HUES48 (cell line): Measurements from ENCODE around the gene ALDH9A1.
"Not testable (repeated sequence)": the region's sequence is repeated elsewhere in the genome, so short reads cannot be mapped to it uniquely, and the experiment has no call there.

Experiments
- H3K27ac ChIP-seq: one replicate; pipeline ENCODE4 v1.7.0; 2013; ENCODE audit warnings: low read depth, low read length, inconsistent platforms
- H3K27me3 ChIP-seq: 2 replicates; pipeline ENCODE4 v1.6.1; 2013; ENCODE audit warnings: mild to moderate bottlenecking, low read length; ENCODE audit not compliant: control insufficient read depth, insufficient read depth
- H3K36me3 ChIP-seq: 2 replicates; pipeline ENCODE4 v1.6.1; 2013; ENCODE audit warnings: low read length; ENCODE audit not compliant: control insufficient read depth, insufficient read depth
- H3K4me1 ChIP-seq: 2 replicates; pipeline ENCODE4 v1.6.1; 2013; ENCODE audit warnings: mild to moderate bottlenecking, low read length; ENCODE audit not compliant: control insufficient read depth, insufficient read depth
- H3K4me3 ChIP-seq: 2 replicates; pipeline ENCODE4 v1.5.1; 2013; ENCODE audit warnings: mild to moderate bottlenecking, low read depth, low read length
- H3K9ac ChIP-seq: 2 replicates; pipeline ENCODE4 v1.6.1; 2013; ENCODE audit warnings: mild to moderate bottlenecking, low read depth, low read length, moderate library complexity
- H3K9me3 ChIP-seq: 2 replicates; pipeline ENCODE4 v1.6.1; 2013; ENCODE audit warnings: low read length; ENCODE audit not compliant: control insufficient read depth, insufficient read depth

Gene ALDH9A1

GRCh38 chr1:165716265-165717051, 18.1 kb upstream of the ALDH9A1 start:
- H3K9ac ChIP-seq, H3K36me3 ChIP-seq, H3K4me1 ChIP-seq, H3K27me3 ChIP-seq, H3K27ac ChIP-seq, H3K4me3 ChIP-seq, H3K9me3 ChIP-seq: not testable (repeated sequence)

DNA sequence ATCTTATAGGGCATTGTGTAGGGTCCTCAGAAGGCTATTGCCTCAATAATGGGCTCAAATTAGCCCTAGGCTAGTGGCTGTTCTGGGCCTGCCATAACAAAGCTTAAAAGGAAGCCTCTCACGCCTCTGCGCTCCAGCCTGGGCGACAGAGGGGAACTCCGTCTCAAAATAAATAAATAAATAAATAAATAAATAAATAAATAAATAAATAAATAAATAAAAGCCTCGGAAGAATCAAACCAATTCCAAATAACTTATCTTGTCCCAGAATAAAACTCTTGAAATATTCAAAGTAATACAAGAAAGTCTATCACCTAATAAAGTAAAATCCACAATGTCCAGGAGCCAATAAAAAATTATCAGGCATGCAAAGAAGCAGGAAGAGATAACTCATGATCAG, 14.4 kb upstream of the ALDH9A1 start:
- no peaks in the 10 kb centered on the region for H3K27me3 ChIP-seq
- H3K36me3 ChIP-seq: no peaks in the 10 kb centered on the region
- H3K9me3 ChIP-seq: no peaks in the 10 kb centered on the region
- no peak overlapping the region for H3K4me3 ChIP-seq
- H3K27ac ChIP-seq: no peak overlapping the region
- H3K4me1 ChIP-seq: no peaks in the 10 kb centered on the region
- no peak overlapping the region for H3K9ac ChIP-seq

DNA sequence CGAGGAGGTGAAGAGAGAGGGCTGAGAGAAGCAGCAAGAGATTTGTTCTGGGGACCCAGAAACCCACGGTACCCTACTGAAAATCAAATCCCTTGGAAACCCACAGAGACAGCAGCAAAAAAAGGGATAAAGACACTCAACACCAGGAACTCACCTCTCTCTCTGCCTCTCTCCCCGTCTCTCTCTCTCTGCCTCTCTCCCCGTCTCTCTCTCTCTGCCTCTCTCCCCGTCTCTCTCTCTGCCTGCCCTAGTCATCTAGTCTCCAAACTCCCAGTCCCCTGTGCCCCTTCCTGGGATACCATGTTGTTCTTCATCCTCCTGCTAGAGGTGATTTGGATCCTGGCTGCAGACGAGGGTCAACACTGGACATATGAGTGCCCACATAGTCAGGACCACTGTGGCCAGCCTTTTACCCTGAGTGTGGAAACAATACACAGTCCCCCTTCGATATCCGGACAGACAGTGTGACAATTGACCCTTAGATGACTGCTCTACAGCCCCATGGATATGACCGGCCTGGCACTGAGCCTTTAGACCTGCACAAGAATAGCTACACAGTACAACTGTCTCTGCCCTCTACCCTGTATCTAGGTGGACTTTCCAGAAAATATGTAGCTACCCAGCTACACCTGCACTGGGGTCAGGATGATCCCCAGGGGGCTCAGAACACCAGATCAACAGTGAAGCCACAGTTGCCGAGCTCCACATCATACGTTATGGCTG, 9.8 kb upstream of the ALDH9A1 start:
- no peak overlapping the region for H3K4me3 ChIP-seq
- H3K9me3 ChIP-seq: no peaks in the 10 kb centered on the region
- H3K4me1 ChIP-seq: no peaks in the 10 kb centered on the region
- no peak overlapping the region for H3K9ac ChIP-seq
- H3K27ac ChIP-seq: no peak overlapping the region
- H3K27me3 ChIP-seq: no peaks in the 10 kb centered on the region
- no peaks in the 10 kb centered on the region for H3K36me3 ChIP-seq

DNA sequence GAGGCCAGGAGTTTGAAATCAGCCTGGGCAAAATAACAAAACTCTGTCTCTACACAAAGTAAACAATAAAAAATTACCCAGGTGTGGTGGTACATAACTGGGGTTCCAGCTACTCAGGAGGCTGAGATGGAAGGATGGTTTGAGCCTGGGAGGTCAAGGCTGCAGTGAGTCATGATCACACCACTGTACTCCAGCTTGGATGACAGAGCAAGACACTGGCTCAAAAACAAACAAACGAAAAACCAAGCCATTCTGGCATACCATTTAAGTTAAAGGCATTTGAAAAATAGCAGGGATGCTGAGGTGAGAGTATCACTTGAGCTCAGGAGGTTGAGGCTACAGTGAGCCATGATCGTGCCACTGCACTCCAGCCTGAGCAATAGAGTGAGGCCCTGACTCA, 5.3 kb upstream of the ALDH9A1 start:
- no peaks in the 10 kb centered on the region for H3K36me3 ChIP-seq
- no peaks in the 10 kb centered on the region for H3K9me3 ChIP-seq
- H3K4me1 ChIP-seq: no peaks in the 10 kb centered on the region
- no peaks in the 10 kb centered on the region for H3K27me3 ChIP-seq
- no peak overlapping the region for H3K9ac ChIP-seq
- no peak overlapping the region for H3K27ac ChIP-seq
- no peak overlapping the region for H3K4me3 ChIP-seq

DNA sequence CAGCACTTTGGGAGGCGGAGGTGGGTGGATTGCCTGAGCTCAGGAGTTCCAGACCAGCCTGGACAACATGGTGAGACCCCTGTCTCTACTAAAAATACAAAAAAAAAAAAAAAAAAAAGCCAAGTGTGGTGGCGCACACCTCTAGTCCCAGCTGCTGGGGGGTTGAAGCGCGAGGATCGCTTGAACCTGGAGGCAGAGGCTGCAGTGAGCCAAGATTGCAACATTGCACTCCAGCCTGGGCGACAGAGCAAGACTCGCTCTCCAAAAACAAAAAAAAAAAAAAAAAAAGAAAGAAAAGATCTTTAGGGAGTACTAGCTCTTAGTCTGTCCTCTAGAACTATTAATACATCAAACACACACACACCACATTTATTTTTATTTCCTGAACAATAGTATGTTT, 3.6 kb upstream of the ALDH9A1 start:
- not testable (repeated sequence) for H3K27ac ChIP-seq, H3K36me3 ChIP-seq, H3K4me1 ChIP-seq, H3K27me3 ChIP-seq, H3K9me3 ChIP-seq, H3K9ac ChIP-seq, H3K4me3 ChIP-seq

DNA sequence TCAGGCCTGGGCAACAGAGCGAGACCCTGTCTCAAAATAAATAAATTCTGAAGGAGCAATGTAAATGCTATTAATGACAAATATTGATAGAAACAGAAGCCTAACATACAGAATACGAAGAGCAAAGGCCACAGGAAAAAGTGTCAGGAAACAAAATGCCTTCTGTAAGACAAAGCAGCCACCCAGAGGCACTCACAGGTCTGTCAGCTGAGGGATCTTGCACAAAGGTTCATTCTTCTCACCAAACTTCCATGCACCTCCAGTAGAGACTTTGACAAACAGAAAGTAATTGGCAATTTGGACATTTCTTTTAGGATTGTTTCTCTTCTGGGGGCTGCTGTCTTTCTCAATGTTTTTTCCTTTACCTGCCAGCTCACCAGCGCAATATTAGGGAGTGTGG, 1.2 kb upstream of the ALDH9A1 start:
- Histone ChIP-seq H3K4me3 (no peak overlapping the region), H3K4me1 (peaks cover 11% of the 10 kb centered on the region; the same call in 1 of the 2 replicates), H3K9ac (no peak overlapping the region), H3K27ac (no peak overlapping the region), H3K36me3 (no peaks in the 10 kb centered on the region), H3K27me3 (no peaks in the 10 kb centered on the region), H3K9me3 (no peaks in the 10 kb centered on the region)

- peaks cover 11% of the 10 kb centered on the region; the same call in 1 of the 2 replicates for H3K4me1 ChIP-seq
- H3K27ac ChIP-seq: peak overlapping the region; percentile 92
- H3K4me3 ChIP-seq: peak overlapping the region; percentile 86
Observed at GRCh38 chr1:165698761-165699052, 345 bp upstream of the ALDH9A1 start.

GRCh38 chr1:165697491-165697880, 876 bp downstream of the ALDH9A1 start:
- H3K27ac ChIP-seq: peak overlapping the region; percentile 92
- H3K36me3 ChIP-seq: no peaks in the 10 kb centered on the region

More at GRCh38 chr1:165698761-165699052, 345 bp upstream of the ALDH9A1 start:
- no peaks in the 10 kb centered on the region for H3K9me3 ChIP-seq
- no peaks in the 10 kb centered on the region for H3K27me3 ChIP-seq
- H3K9ac ChIP-seq: peak overlapping the region; percentile 82
- no peaks in the 10 kb centered on the region for H3K36me3 ChIP-seq

GRCh38 chr1:165696625-165697100, 1.7 kb downstream of the ALDH9A1 start:
- Histone ChIP-seq H3K27me3 (no peaks in the 10 kb centered on the region), H3K4me1 (peaks cover 11% of the 10 kb centered on the region; the same call in 1 of the 2 replicates), H3K9me3 (no peaks in the 10 kb centered on the region), H3K36me3 (no peaks in the 10 kb centered on the region), H3K9ac (no peak overlapping the region), H3K27ac (no peak overlapping the region), H3K4me3 (peak overlapping the region; percentile 86)

More at GRCh38 chr1:165697491-165697880, 876 bp downstream of the ALDH9A1 start:
- Histone ChIP-seq H3K27me3 (no peaks in the 10 kb centered on the region), H3K9ac (no peak overlapping the region), H3K9me3 (no peaks in the 10 kb centered on the region), H3K4me1 (peaks cover 11% of the 10 kb centered on the region; the same call in 1 of the 2 replicates), H3K4me3 (peak overlapping the region; percentile 86)

- H3K27ac ChIP-seq: no peak overlapping the region
- H3K4me1 ChIP-seq: peaks cover 11% of the 10 kb centered on the region; the same call in 1 of the 2 replicates
- H3K4me3 ChIP-seq: no peak overlapping the region
- no peaks in the 10 kb centered on the region for H3K27me3 ChIP-seq
- H3K36me3 ChIP-seq: peaks cover 5% of the 10 kb centered on the region; the same call in 1 of the 2 replicates
- H3K9ac ChIP-seq: no peak overlapping the region
- H3K9me3 ChIP-seq: peaks cover 3% of the 10 kb centered on the region; the same call in 1 of the 2 replicates
Observed at GRCh38 chr1:165695031-165695430, 3.3 kb downstream of the ALDH9A1 start.

DNA sequence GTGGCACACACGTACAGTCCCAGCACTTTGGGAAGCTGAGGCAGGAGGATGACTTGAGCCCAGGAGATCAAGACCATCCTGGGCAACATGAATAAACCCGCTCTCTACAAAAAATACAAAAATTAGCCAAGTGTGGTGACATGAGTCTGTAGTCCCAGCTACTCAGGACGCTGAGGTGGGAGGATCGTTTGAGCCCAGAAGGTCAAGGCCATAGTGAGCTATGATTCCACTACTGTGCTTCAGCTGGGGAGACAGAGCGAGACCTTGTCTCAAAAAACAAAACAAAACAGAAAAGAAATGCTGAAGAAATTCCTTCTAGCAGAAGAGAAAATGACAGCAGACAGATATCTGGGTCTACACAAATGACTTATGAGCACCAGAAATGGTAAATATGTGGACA, 10.3 kb downstream of the ALDH9A1 start:
- peaks cover 3% of the 10 kb centered on the region; the same call in 1 of the 2 replicates for H3K9me3 ChIP-seq
- H3K9ac ChIP-seq: no peak overlapping the region
- H3K4me1 ChIP-seq: no peaks in the 10 kb centered on the region
- no peak overlapping the region for H3K4me3 ChIP-seq
- H3K27me3 ChIP-seq: no peaks in the 10 kb centered on the region
- peaks cover 13% of the 10 kb centered on the region for H3K36me3 ChIP-seq
- no peak overlapping the region for H3K27ac ChIP-seq
